Vagina (tissue), 2 donors: ENCODE results near the gene MYO7A.

ENCODE experiments used
- POLR2A ChIP-seq, 2 donors: fragments of 450-650 bp; IDR thresholded peaks; one replicate each; pipeline ENCODE4 v1.6.1; 2017; ENCODE audit warnings: antibody characterized with exemption in 2 of 2, mild to moderate bottlenecking in 2 of 2, moderate library complexity in 2 of 2
- POLR2AphosphoS5 ChIP-seq, 2 donors: sonication (generic); formaldehyde crosslinking; IDR thresholded peaks; one replicate each; pipeline ENCODE4 v1.9.0; 2017; ENCODE audit warnings: antibody characterized with exemption in 2 of 2, mild to moderate bottlenecking in 2 of 2, low read depth in 1 of 2; ENCODE audit not compliant: insufficient read depth in 1 of 2
- TF ChIP-seq, protein P1 (sequence below), 3 experiments: fragments of 450-650 bp in 2 of 3; fragments of 200-600 bp in 1 of 3; sonication (generic) in 1 of 3; IDR thresholded peaks; one replicate each; pipeline ENCODE4 v1.5.1; 2017 to 2019; ENCODE audit warnings: antibody characterized with exemption in 3 of 3, mild to moderate bottlenecking in 2 of 3, moderate library complexity in 2 of 3

DNA sequence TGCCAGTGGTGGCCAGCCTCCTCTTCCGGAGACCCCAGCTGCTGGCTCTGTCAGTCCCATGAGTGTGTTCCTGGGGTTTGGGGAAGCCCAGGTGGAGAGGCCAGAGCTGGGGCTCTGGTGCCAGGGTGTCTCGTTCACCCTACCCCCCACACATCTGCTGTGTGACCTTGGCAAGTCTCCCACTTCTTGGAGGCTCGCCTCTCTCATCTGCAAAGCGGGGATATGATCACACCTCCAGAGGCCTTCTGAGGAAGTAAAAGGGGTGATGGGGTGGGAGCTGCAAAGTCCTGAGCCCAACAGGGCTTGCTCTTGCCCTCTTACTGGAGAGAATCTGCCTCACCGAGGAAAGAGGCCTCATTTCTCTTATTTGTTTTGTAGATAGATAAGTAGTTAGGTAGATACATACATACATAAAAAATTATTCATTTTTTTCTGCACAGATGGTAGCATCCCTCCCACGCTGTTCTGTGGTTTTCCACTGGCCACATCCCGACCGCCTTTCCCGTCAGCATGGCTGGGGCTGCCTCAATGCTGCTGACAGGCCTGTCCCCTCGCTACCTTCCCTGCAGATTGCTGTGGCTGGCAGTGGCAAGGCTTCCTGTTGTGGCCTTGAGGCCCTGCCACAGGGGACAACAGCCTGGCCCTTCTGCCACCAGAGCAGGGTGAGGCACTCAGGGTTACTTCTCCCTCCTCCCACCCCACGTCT, 23.9 kb downstream of the MYO7A start:
- TF ChIP-seq POLR2A (IDR thresholded peaks at IDR 0.05) (no peak), POLR2AphosphoS5 (IDR thresholded peaks at IDR 0.05; ENCODE audit: insufficient read depth in 1 of 2, low read depth in 1 of 2) (no peak)
- TF ChIP-seq, protein P1, sequence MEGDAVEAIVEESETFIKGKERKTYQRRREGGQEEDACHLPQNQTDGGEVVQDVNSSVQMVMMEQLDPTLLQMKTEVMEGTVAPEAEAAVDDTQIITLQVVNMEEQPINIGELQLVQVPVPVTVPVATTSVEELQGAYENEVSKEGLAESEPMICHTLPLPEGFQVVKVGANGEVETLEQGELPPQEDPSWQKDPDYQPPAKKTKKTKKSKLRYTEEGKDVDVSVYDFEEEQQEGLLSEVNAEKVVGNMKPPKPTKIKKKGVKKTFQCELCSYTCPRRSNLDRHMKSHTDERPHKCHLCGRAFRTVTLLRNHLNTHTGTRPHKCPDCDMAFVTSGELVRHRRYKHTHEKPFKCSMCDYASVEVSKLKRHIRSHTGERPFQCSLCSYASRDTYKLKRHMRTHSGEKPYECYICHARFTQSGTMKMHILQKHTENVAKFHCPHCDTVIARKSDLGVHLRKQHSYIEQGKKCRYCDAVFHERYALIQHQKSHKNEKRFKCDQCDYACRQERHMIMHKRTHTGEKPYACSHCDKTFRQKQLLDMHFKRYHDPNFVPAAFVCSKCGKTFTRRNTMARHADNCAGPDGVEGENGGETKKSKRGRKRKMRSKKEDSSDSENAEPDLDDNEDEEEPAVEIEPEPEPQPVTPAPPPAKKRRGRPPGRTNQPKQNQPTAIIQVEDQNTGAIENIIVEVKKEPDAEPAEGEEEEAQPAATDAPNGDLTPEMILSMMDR (IDR thresholded peaks at IDR 0.05), result no peak
